Measurements from ENCODE around the gene B3GNT9.

GRCh38 chr16:67101311-67102082 is 49.3 kb downstream of the B3GNT9 start:
- no peak for TF ChIP-seq CTCF (IDR thresholded peaks at IDR 0.05)
- no peak for TF ChIP-seq POLR2A (IDR thresholded peaks at IDR 0.05)
